HL-60 (cell line): ENCODE measurements around the gene PLXDC2.

Experiments
- GABPA ChIP-seq: IDR thresholded peaks from 2 replicates; pipeline ENCODE4 v1.6.1; 2012; ENCODE audit warnings: low read depth
- POLR2AphosphoS5 ChIP-seq: IDR thresholded peaks from 2 replicates; pipeline ENCODE4 v1.6.1; 2012; ENCODE audit warnings: low read depth
- SPI1 ChIP-seq: IDR thresholded peaks from 2 replicates; pipeline ENCODE4 v1.6.1; 2012; ENCODE audit warnings: low read depth, mild to moderate bottlenecking, borderline replicate concordance
- TF ChIP-seq, protein P1 (sequence below): IDR thresholded peaks from one replicate; pipeline ENCODE4 v1.5.1; 2011; ENCODE audit warnings: low read length, control low read depth, inconsistent platforms; ENCODE audit not compliant: insufficient read depth
- TF ChIP-seq, protein P2 (sequence below): IDR thresholded peaks from 2 replicates; pipeline ENCODE4 v1.6.1; 2012; ENCODE audit warnings: low read depth; ENCODE audit not compliant: insufficient replicate concordance

DNA sequence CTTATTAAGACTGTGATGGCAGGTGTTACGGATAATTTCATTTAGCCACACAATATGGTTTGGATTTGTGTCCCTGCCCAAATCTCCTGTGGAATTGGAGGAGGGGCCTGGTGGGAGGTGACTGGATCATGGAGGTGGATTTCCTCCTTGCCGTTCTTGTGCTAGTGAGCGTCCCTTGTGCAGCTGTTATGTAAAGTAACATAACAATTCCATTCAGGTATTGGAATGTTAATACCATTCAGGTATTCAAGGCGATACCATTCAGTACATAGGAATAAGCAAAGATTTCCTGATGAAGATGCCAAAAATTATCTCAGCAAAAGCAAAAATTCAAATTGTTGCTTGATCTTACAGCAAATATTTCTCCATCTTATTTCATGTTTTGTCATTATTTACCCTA, 32.5 kb upstream of the PLXDC2 start:
- TF ChIP-seq, protein P1, sequence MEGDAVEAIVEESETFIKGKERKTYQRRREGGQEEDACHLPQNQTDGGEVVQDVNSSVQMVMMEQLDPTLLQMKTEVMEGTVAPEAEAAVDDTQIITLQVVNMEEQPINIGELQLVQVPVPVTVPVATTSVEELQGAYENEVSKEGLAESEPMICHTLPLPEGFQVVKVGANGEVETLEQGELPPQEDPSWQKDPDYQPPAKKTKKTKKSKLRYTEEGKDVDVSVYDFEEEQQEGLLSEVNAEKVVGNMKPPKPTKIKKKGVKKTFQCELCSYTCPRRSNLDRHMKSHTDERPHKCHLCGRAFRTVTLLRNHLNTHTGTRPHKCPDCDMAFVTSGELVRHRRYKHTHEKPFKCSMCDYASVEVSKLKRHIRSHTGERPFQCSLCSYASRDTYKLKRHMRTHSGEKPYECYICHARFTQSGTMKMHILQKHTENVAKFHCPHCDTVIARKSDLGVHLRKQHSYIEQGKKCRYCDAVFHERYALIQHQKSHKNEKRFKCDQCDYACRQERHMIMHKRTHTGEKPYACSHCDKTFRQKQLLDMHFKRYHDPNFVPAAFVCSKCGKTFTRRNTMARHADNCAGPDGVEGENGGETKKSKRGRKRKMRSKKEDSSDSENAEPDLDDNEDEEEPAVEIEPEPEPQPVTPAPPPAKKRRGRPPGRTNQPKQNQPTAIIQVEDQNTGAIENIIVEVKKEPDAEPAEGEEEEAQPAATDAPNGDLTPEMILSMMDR = no peak
- no peak for TF ChIP-seq POLR2AphosphoS5
- no peak for TF ChIP-seq GABPA
- no peak for TF ChIP-seq SPI1
- TF ChIP-seq, protein P2, sequence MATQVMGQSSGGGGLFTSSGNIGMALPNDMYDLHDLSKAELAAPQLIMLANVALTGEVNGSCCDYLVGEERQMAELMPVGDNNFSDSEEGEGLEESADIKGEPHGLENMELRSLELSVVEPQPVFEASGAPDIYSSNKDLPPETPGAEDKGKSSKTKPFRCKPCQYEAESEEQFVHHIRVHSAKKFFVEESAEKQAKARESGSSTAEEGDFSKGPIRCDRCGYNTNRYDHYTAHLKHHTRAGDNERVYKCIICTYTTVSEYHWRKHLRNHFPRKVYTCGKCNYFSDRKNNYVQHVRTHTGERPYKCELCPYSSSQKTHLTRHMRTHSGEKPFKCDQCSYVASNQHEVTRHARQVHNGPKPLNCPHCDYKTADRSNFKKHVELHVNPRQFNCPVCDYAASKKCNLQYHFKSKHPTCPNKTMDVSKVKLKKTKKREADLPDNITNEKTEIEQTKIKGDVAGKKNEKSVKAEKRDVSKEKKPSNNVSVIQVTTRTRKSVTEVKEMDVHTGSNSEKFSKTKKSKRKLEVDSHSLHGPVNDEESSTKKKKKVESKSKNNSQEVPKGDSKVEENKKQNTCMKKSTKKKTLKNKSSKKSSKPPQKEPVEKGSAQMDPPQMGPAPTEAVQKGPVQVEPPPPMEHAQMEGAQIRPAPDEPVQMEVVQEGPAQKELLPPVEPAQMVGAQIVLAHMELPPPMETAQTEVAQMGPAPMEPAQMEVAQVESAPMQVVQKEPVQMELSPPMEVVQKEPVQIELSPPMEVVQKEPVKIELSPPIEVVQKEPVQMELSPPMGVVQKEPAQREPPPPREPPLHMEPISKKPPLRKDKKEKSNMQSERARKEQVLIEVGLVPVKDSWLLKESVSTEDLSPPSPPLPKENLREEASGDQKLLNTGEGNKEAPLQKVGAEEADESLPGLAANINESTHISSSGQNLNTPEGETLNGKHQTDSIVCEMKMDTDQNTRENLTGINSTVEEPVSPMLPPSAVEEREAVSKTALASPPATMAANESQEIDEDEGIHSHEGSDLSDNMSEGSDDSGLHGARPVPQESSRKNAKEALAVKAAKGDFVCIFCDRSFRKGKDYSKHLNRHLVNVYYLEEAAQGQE = no peak
